ENCODE measurements around the gene SNX11. TPM values are rescaled to one million over a fixed set of nuclear protein-coding genes. Genes with fewer than 3 reads are reported as not detected.

The SNX11 gene
- total and polyA plus RNA-seq, 2 donors (not counting 3 experiments of a cell fraction or from before 2014, with no cell fraction given), result 23.4 to 26.2 TPM

DNA sequence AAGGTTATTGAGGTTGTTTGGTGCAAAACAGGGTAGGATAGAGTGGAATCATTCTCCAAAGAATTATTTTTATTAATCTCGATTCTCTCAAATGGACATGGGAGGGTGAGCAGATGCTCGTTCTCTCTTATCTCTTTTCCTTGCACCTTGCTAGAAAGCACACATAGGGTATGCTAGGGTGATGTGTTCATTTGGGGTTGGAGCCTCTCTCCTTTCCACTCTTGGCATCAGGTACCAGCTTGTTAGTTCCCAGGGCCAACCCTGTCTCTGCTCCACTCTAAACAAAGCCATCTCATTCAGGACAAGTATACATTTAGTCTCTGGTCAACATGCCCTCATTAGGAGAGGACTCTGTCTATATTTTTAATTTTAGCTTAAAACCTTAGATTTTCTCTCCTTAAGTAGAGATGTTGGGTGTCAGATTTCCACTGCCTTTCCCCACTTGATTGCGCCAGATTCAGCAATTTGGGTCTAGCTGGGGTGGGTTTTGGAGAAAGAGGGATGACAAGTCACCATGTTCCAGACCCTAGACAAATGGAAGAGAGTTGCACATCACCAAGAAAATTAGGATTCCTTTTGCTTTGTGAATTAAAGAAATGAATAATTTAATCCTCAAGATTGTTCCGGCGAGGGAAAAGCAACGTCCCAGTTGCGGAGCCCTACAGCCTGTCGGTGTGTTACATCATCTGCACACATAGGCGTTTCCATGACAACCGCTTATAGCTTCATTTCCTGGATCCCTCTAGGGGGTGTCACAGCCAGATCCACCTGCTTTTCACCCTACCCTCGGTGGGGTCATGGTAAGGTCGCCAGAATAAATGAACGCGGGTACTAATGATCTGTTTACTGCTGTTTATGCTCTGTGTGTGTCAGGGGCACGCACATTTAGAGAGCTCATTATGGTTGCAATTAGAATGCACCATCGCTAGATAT lies 41.6 kb downstream of the SNX11 start:
- CTCF ChIA-PET, result interaction anchor here (1.0 to 2.6 kb wide), 5 partner anchors 14 to 203 kb away, joined by 3 to 10 read pairs (median 3); no protein-coding TSS in a partner anchor
- no TSS peak for BruUV-seq (replicated peaks)

More for the DNA sequence above, 41.6 kb downstream of the SNX11 start:
- no peaks in the 10 kb centered on the region for H3K9me3 ChIP-seq (replicated peaks; ENCODE audit: control insufficient read depth, insufficient read depth, low read length)
- H3K36me3 ChIP-seq (ENCODE audit: control insufficient read depth in 2 of 2, extremely low read depth in 1 of 2, insufficient read depth in 2 of 2, low read length in 2 of 2), result no peaks in the 10 kb centered on the region
- H2AFZ ChIP-seq (ENCODE audit: low read depth, low read length), result no peak overlapping the region
- TF ChIP-seq GATA2 (IDR thresholded peaks at IDR 0.05; ENCODE audit: insufficient read depth, insufficient read length, low read depth, low read length) (no peak), EZH2 (IDR thresholded peaks at IDR 0.05; ENCODE audit: borderline replicate concordance, low read depth, low read length, severe bottlenecking) (peak; percentile 23), POLR2AphosphoS5 (IDR thresholded peaks at IDR 0.05; ENCODE audit: insufficient read depth, low read depth, low read length) (no peak), JUN (IDR thresholded peaks at IDR 0.05; ENCODE audit: borderline replicate concordance, insufficient read depth, insufficient read length, low read depth) (no peak), POLR2A (IDR thresholded peaks at IDR 0.05; ENCODE audit: low read depth, low read length) (no peak), FOS (IDR thresholded peaks at IDR 0.05; ENCODE audit: borderline replicate concordance, insufficient read depth, low read length) (no peak), MYC (IDR thresholded peaks at IDR 0.05; ENCODE audit: low read depth, low read length) (no peak)
- TF ChIP-seq, protein P1, sequence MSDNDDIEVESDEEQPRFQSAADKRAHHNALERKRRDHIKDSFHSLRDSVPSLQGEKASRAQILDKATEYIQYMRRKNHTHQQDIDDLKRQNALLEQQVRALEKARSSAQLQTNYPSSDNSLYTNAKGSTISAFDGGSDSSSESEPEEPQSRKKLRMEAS (IDR thresholded peaks at IDR 0.05; ENCODE audit: insufficient read depth, insufficient read length), result no peak
- POLR2A ChIA-PET, result no interaction called here
- FAIRE-seq (no peak), DNase-seq (ENCODE audit: low read depth, low spot score) (no peak)
- dilution Hi-C loops (cut with MboI; ENCODE audit: extremely low pct_ligation_motif_present, low sequenced_read_pairs), result no loop called here
- no peak overlapping the region for H3K27ac ChIP-seq (ENCODE audit: insufficient read depth, low read depth, low read length)
- no peaks in the 10 kb centered on the region for H3K4me1 ChIP-seq (ENCODE audit: control insufficient read depth, extremely low read depth, insufficient read depth, low read length)
- no peaks in the 10 kb centered on the region for H3K9me1 ChIP-seq (replicated peaks; ENCODE audit: control insufficient read depth, extremely low read depth, insufficient read depth, low read length)
- H4K20me1 ChIP-seq (replicated peaks; ENCODE audit: control insufficient read depth, extremely low read depth, insufficient read depth, low read length), result no peaks in the 10 kb centered on the region
- no peak overlapping the region for H3K4me2 ChIP-seq (ENCODE audit: insufficient read depth, low read length)
- intact Hi-C loops (cut with micrococcal nuclease), result no loop called here
- H3K79me2 ChIP-seq (ENCODE audit: control insufficient read depth, insufficient read depth, low read length), result no peaks in the 10 kb centered on the region
- H3K9ac ChIP-seq (replicated peaks; ENCODE audit: extremely low read depth, insufficient read depth, low read length), result no peak overlapping the region
- no peak overlapping the region for H3K4me3 ChIP-seq (replicated peaks in 1 of 3; ENCODE audit: insufficient read depth in 1 of 3, low read depth in 1 of 3, low read length in 3 of 3)
- H3K27me3 ChIP-seq (ENCODE audit: control insufficient read depth in 2 of 2, insufficient read depth in 2 of 2, low read length in 2 of 2), result peaks cover 42 to 49% of the 10 kb centered on the region in 2 experiments

Data from endothelial cell of umbilical vein (primary cell).